A549 treated with RU486 at 1 μM for 4 hours (cell line): ENCODE results near the gene PRAMEF26. TPM values are rescaled to one million over a fixed set of nuclear protein-coding genes. Genes with fewer than 3 reads are reported as not detected.

Experiments
- total RNA-seq: library from RNA; stranded (reverse); fragments of 200-300 nt; extraction: Qiagen RNA extraction; gene quantifications from 5 replicates; pipeline ENCODE4 v1.2.3, GENCODE V29; 2022; ENCODE audit warnings: low read depth

PRAMEF26 gene
- not detected in 5 replicates for total RNA-seq

GRCh38 chr1:13155909-13156308, at the start of gene PRAMEF26:
Gene PRAMEF26, minus strand, starts transcription at chr1:13156009. Its CDS starts 2,914 bp downstream, at chr1:13153095.

GRCh38 chr1:13201309-13201708, 45.5 kb upstream of the PRAMEF26 start, which contains the start of gene PRAMEF13:
Gene PRAMEF13, minus strand, starts transcription at chr1:13201409. Its CDS starts 1,820 bp downstream, at chr1:13199589.

GRCh38 chr1:13171548-13171947, 15.7 kb upstream of the PRAMEF26 start, which contains the start of gene PRAMEF9:
Gene PRAMEF9, plus strand, starts transcription at chr1:13171848. Its CDS starts 3,433 bp downstream, at chr1:13175281.

GRCh38 chr1:13165531-13165930, 9.7 kb upstream of the PRAMEF26 start, which contains the start of gene HNRNPCL4:
Gene HNRNPCL4, minus strand, starts transcription at chr1:13165631. Its CDS starts 164 bp downstream, at chr1:13165467.

GRCh38 chr1:13116754-13117153, 39.1 kb downstream of the PRAMEF26 start, which contains the start of gene HNRNPCL2:
Gene HNRNPCL2, minus strand, starts transcription at chr1:13116854. Its CDS starts 454 bp downstream, at chr1:13116400.

Other genes with a start within 250 kb of the PRAMEF26 start
- not detected in 5 replicates for gene PRAMEF7, start 239.4 kb downstream of the PRAMEF26 start, total RNA-seq
- gene PRAMEF6, start 208.4 kb downstream of the PRAMEF26 start, total RNA-seq = not detected in 5 replicates
- not detected in 5 replicates for gene PRAMEF27, start 99.4 kb downstream of the PRAMEF26 start, total RNA-seq
- not detected in 5 replicates for gene HNRNPCL3, start 95.2 kb downstream of the PRAMEF26 start, total RNA-seq
- not detected in 5 replicates for gene PRAMEF25, start 85.2 kb downstream of the PRAMEF26 start, total RNA-seq
- not detected in 5 replicates for gene HNRNPCL2, start 39.2 kb downstream of the PRAMEF26 start, total RNA-seq
- gene HNRNPCL4, start 9.6 kb upstream of the PRAMEF26 start, total RNA-seq = not detected in 5 replicates
- gene PRAMEF9, start 15.8 kb upstream of the PRAMEF26 start, total RNA-seq = not detected in 5 replicates
- gene PRAMEF13, start 45.4 kb upstream of the PRAMEF26 start, total RNA-seq = not detected in 5 replicates
- not detected in 5 replicates for gene PRAMEF18, start 70.1 kb upstream of the PRAMEF26 start, total RNA-seq
- not detected in 5 replicates for gene PRAMEF5, start 98.2 kb upstream of the PRAMEF26 start, total RNA-seq
- not detected in 5 replicates for gene PRAMEF8, start 129.1 kb upstream of the PRAMEF26 start, total RNA-seq
- gene PRAMEF33, start 147.5 kb upstream of the PRAMEF26 start, total RNA-seq = not detected in 5 replicates
- not detected in 5 replicates for gene PRAMEF15, start 159.6 kb upstream of the PRAMEF26 start, total RNA-seq
- not detected in 5 replicates for gene PRAMEF14, start 191.1 kb upstream of the PRAMEF26 start, total RNA-seq
- gene PRAMEF19, start 215.9 kb upstream of the PRAMEF26 start, total RNA-seq = not detected in 5 replicates
- not detected in 5 replicates for gene PRAMEF17, start 233.6 kb upstream of the PRAMEF26 start, total RNA-seq